ENCODE results near the gene VCPKMT.

VCPKMT gene

DNA sequence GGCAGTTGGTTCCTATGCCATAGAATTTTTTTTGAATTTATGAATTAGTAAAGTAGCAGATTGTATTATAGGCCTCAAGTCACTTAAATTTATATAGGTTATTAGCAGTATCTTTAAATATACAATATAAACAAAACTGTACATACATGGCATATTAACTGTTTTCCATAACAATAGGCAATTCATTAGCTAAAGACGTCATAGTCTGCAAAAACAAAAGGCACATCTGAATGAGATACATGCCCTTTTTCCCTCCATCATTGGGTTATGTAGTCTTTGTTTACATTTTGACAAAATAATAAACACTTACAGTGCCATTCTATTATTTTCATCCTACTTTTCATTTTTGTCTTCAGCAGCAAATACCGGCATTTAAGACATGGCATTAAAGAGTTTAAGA, 1.1 kb upstream of the VCPKMT start:
- H3K4me1 ChIP-seq (ENCODE audit: control insufficient read depth in 2 of 2, insufficient read depth in 1 of 2, low read depth in 1 of 2, low read length in 2 of 2): peaks cover 0 to 3% of the 10 kb centered on the region in 2 donors
- H3K23ac ChIP-seq (ENCODE audit: low read depth, low read length, poor library complexity): no peak overlapping the region
- H4K91ac ChIP-seq (ENCODE audit: low read depth, low read length, poor library complexity): no peak overlapping the region
- no peak overlapping the region for H3K4me3 ChIP-seq (ENCODE audit: low read length in 2 of 2)
- H3K4me2 ChIP-seq (ENCODE audit: insufficient read depth, low read length, poor library complexity, severe bottlenecking): no peak overlapping the region
- no peak overlapping the region for H2BK12ac ChIP-seq (ENCODE audit: low read length)
- no peak overlapping the region for H2AFZ ChIP-seq (ENCODE audit: low read length)
- no peaks in the 10 kb centered on the region for H3K9me3 ChIP-seq (replicated peaks in 1 of 2; ENCODE audit: control insufficient read depth in 2 of 2, insufficient read depth in 1 of 2, low read depth in 1 of 2, low read length in 2 of 2)
- no peak overlapping the region for H3K14ac ChIP-seq (ENCODE audit: low read length)
- H3K27me3 ChIP-seq (ENCODE audit: control insufficient read depth in 3 of 3, insufficient read depth in 3 of 3, low read depth in 1 of 3, low read length in 3 of 3): no peaks in the 10 kb centered on the region
- H2BK120ac ChIP-seq (ENCODE audit: low read depth, low read length): no peak overlapping the region
- no peak overlapping the region for H3K18ac ChIP-seq (ENCODE audit: low read length)
- no CpG with 5 or more reads among the region's 2 CpGs for WGBS, 2 donors (ENCODE audit: extremely low coverage in 2 of 2, insufficient read length in 2 of 2, insufficient replicate concordance in 1 of 2)
- H2BK15ac ChIP-seq (ENCODE audit: low read length): no peak overlapping the region
- no peak for DNase-seq (ENCODE audit: low spot score)
- no peak overlapping the region for H4K8ac ChIP-seq (ENCODE audit: low read depth, low read length)
- H2AK5ac ChIP-seq (ENCODE audit: low read depth, low read length): no peak overlapping the region
- H3K27ac ChIP-seq (replicated peaks; ENCODE audit: low read length): no peak overlapping the region
- H2BK5ac ChIP-seq (ENCODE audit: low read length): no peak overlapping the region
- peaks cover 10 to 56% of the 10 kb centered on the region in 2 donors for H3K36me3 ChIP-seq (replicated peaks in 1 of 2; ENCODE audit: control insufficient read depth in 2 of 2, insufficient read depth in 2 of 2, low read length in 2 of 2)
- peaks cover 2% of the 10 kb centered on the region for H3K79me1 ChIP-seq (ENCODE audit: low read depth, low read length)
- H3K9ac ChIP-seq (ENCODE audit: low read depth, low read length, poor library complexity): no peak overlapping the region
- no peak overlapping the region for H3K4ac ChIP-seq (ENCODE audit: low read length)

DNA sequence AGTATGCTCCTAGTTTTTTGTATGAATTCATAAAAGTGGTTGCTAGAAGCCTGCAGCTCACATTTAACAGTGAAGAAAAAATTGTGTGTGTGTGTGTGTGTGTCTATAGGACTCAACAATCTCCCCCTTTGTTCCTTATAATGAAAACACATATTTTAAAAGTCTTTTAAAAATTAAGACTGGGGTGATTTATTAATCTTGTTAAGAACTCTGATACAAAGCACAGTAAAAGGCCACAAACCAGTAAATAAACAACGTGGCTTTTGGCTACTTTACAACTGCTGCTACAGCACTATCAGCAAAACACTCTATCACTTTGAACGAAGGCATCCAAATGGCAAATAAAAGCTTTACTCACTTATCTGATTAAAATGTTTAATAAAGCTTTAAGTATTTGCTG, 594 bp upstream of the VCPKMT start:
- no CpG with 5 or more reads among the region's 2 CpGs for WGBS, 2 donors (ENCODE audit: extremely low coverage in 2 of 2, insufficient read length in 2 of 2, insufficient replicate concordance in 1 of 2)
- Histone ChIP-seq H3K4me1 (ENCODE audit: control insufficient read depth in 2 of 2, insufficient read depth in 1 of 2, low read depth in 1 of 2, low read length in 2 of 2) (peaks cover 0 to 3% of the 10 kb centered on the region in 2 donors), H4K8ac (ENCODE audit: low read depth, low read length) (no peak overlapping the region), H2BK15ac (ENCODE audit: low read length) (no peak overlapping the region), H2AK5ac (ENCODE audit: low read depth, low read length) (no peak overlapping the region), H3K79me1 (ENCODE audit: low read depth, low read length) (peaks cover 2% of the 10 kb centered on the region), H3K27me3 (ENCODE audit: control insufficient read depth in 3 of 3, insufficient read depth in 3 of 3, low read depth in 1 of 3, low read length in 3 of 3) (no peaks in the 10 kb centered on the region), H3K23ac (ENCODE audit: low read depth, low read length, poor library complexity) (no peak overlapping the region), H3K9me3 (replicated peaks in 1 of 2; ENCODE audit: control insufficient read depth in 2 of 2, insufficient read depth in 1 of 2, low read depth in 1 of 2, low read length in 2 of 2) (no peaks in the 10 kb centered on the region), H2BK120ac (ENCODE audit: low read depth, low read length) (no peak overlapping the region), H2BK12ac (ENCODE audit: low read length) (no peak overlapping the region), H3K18ac (ENCODE audit: low read length) (no peak overlapping the region), H2BK5ac (ENCODE audit: low read length) (no peak overlapping the region), H4K91ac (ENCODE audit: low read depth, low read length, poor library complexity) (no peak overlapping the region), H3K14ac (ENCODE audit: low read length) (no peak overlapping the region), H3K4me3 (ENCODE audit: low read length in 2 of 2) (peak overlapping the region in 1 of 2 donors; percentile 79), H2AFZ (ENCODE audit: low read length) (peak overlapping the region; percentile 80), H3K9ac (ENCODE audit: low read depth, low read length, poor library complexity) (no peak overlapping the region), H3K36me3 (replicated peaks in 1 of 2; ENCODE audit: control insufficient read depth in 2 of 2, insufficient read depth in 2 of 2, low read length in 2 of 2) (peaks cover 10 to 58% of the 10 kb centered on the region in 2 donors), H3K4me2 (ENCODE audit: insufficient read depth, low read length, poor library complexity, severe bottlenecking) (no peak overlapping the region), H3K27ac (replicated peaks; ENCODE audit: low read length) (no peak overlapping the region), H3K4ac (ENCODE audit: low read length) (no peak overlapping the region)
- no peak for DNase-seq (ENCODE audit: low spot score)

DNA sequence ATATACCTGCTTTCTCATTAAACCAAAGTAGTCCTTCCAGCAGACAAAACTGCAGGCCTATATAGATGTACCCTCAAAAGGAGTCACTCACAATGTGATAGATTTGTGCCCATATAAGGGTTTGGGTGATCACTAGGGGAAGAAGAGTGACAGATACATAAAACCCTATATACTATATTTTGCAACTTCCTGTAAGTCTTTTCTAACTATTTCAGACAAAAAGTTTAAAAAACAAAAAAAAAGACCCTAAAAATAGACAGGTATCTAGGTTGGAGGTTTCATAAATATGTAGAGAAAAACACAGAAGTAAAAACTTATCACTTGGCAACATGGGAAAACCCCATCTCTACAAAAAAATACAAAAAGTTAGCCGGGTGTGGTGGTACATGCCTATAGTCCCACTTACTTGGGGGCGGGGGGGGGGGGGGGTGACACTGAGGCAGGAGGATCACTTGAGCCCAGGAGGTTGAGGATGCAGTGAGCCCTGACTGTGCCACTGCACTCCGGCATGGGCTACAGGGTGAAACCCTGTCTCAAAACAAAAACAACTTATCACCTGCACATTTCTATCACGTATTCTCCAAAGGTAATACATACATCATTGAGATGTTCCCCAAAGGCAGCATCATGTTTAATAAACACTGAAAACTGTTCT, 2.9 kb downstream of the VCPKMT start:
- H3K36me3 ChIP-seq (replicated peaks in 1 of 2; ENCODE audit: control insufficient read depth in 2 of 2, insufficient read depth in 2 of 2, low read length in 2 of 2): peaks cover 18 to 84% of the 10 kb centered on the region in 2 donors
- H2BK120ac ChIP-seq (ENCODE audit: low read depth, low read length): no peak overlapping the region
- no peak overlapping the region for H3K4me3 ChIP-seq (ENCODE audit: low read length in 2 of 2)
- H2AFZ ChIP-seq (ENCODE audit: low read length): no peak overlapping the region
- H2AK5ac ChIP-seq (ENCODE audit: low read depth, low read length): no peak overlapping the region
- H3K27me3 ChIP-seq (ENCODE audit: control insufficient read depth in 3 of 3, insufficient read depth in 3 of 3, low read depth in 1 of 3, low read length in 3 of 3): no peaks in the 10 kb centered on the region
- no peaks in the 10 kb centered on the region for H3K9me3 ChIP-seq (replicated peaks in 1 of 2; ENCODE audit: control insufficient read depth in 2 of 2, insufficient read depth in 1 of 2, low read depth in 1 of 2, low read length in 2 of 2)
- H2BK12ac ChIP-seq (ENCODE audit: low read length): no peak overlapping the region
- H3K18ac ChIP-seq (ENCODE audit: low read length): no peak overlapping the region
- H3K23ac ChIP-seq (ENCODE audit: low read depth, low read length, poor library complexity): no peak overlapping the region
- no peak overlapping the region for H2BK5ac ChIP-seq (ENCODE audit: low read length)
- H3K4me1 ChIP-seq (ENCODE audit: control insufficient read depth in 2 of 2, insufficient read depth in 1 of 2, low read depth in 1 of 2, low read length in 2 of 2): peaks cover 0 to 3% of the 10 kb centered on the region in 2 donors
- no CpG with 5 or more reads among the region's 4 CpGs for WGBS, 2 donors (ENCODE audit: extremely low coverage in 2 of 2, insufficient read length in 2 of 2, insufficient replicate concordance in 1 of 2)
- H3K4me2 ChIP-seq (ENCODE audit: insufficient read depth, low read length, poor library complexity, severe bottlenecking): no peak overlapping the region
- H3K9ac ChIP-seq (ENCODE audit: low read depth, low read length, poor library complexity): no peak overlapping the region
- H3K4ac ChIP-seq (ENCODE audit: low read length): no peak overlapping the region
- no peak for DNase-seq (ENCODE audit: low spot score)
- H3K27ac ChIP-seq (replicated peaks; ENCODE audit: low read length): no peak overlapping the region
- H4K8ac ChIP-seq (ENCODE audit: low read depth, low read length): no peak overlapping the region
- peaks cover 3% of the 10 kb centered on the region for H3K79me1 ChIP-seq (ENCODE audit: low read depth, low read length)
- H2BK15ac ChIP-seq (ENCODE audit: low read length): no peak overlapping the region
- no peak overlapping the region for H3K14ac ChIP-seq (ENCODE audit: low read length)
- H4K91ac ChIP-seq (ENCODE audit: low read depth, low read length, poor library complexity): no peak overlapping the region

DNA sequence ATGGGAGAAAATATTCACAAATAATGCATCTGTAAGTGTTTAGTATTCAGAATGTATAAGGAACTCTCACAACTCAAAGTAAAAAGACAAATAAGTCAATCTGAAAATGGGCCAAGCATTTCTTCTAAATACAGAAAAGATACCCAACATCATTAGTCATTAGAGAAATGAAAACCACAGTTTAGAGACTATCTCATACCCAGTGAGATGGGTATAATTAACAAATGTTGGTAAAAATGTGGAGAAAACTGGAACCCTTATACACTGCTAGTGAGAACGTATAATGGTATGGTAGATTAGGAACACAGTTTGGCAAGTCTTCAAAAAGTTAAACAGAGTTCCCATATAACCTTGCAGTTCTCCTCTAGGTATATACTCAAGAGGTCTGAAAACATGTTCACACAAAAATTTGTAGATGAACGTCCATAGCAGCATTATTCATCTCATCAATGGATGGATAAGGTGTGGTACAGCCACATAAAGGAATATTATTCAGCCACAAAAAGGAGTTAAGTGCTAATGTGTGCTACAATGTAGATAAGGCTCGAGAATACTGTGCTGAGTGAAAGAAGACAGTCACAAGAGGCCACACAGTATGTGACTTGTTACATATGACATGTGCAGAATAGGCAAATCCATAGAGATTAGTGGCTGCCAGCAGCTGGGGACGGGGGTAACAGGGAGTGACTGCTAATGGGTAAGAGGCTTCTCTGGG, 5.9 kb downstream of the VCPKMT start:
- no CpG with 5 or more reads among the region's 4 CpGs for WGBS, 2 donors (ENCODE audit: extremely low coverage in 2 of 2, insufficient read length in 2 of 2, insufficient replicate concordance in 1 of 2)
- H3K9ac ChIP-seq (ENCODE audit: low read depth, low read length, poor library complexity): no peak overlapping the region
- H3K27ac ChIP-seq (replicated peaks; ENCODE audit: low read length): no peak overlapping the region
- H2BK120ac ChIP-seq (ENCODE audit: low read depth, low read length): no peak overlapping the region
- H4K8ac ChIP-seq (ENCODE audit: low read depth, low read length): no peak overlapping the region
- no peak overlapping the region for H2BK15ac ChIP-seq (ENCODE audit: low read length)
- no peak overlapping the region for H3K4me3 ChIP-seq (ENCODE audit: low read length in 2 of 2)
- no peak overlapping the region for H3K18ac ChIP-seq (ENCODE audit: low read length)
- H2AFZ ChIP-seq (ENCODE audit: low read length): no peak overlapping the region
- no peak overlapping the region for H2BK12ac ChIP-seq (ENCODE audit: low read length)
- H3K36me3 ChIP-seq (replicated peaks in 1 of 2; ENCODE audit: control insufficient read depth in 2 of 2, insufficient read depth in 2 of 2, low read length in 2 of 2): peaks cover 15 to 87% of the 10 kb centered on the region in 2 donors
- no peaks in the 10 kb centered on the region for H3K9me3 ChIP-seq (replicated peaks in 1 of 2; ENCODE audit: control insufficient read depth in 2 of 2, insufficient read depth in 1 of 2, low read depth in 1 of 2, low read length in 2 of 2)
- H3K4ac ChIP-seq (ENCODE audit: low read length): no peak overlapping the region
- no peak for DNase-seq (ENCODE audit: low spot score)
- no peaks in the 10 kb centered on the region for H3K4me1 ChIP-seq (ENCODE audit: control insufficient read depth in 2 of 2, insufficient read depth in 1 of 2, low read depth in 1 of 2, low read length in 2 of 2)
- no peak overlapping the region for H3K23ac ChIP-seq (ENCODE audit: low read depth, low read length, poor library complexity)
- no peak overlapping the region for H2BK5ac ChIP-seq (ENCODE audit: low read length)
- no peak overlapping the region for H3K14ac ChIP-seq (ENCODE audit: low read length)
- peaks cover 1% of the 10 kb centered on the region for H3K79me1 ChIP-seq (ENCODE audit: low read depth, low read length)
- H3K27me3 ChIP-seq (ENCODE audit: control insufficient read depth in 3 of 3, insufficient read depth in 3 of 3, low read depth in 1 of 3, low read length in 3 of 3): no peaks in the 10 kb centered on the region
- H2AK5ac ChIP-seq (ENCODE audit: low read depth, low read length): no peak overlapping the region
- no peak overlapping the region for H3K4me2 ChIP-seq (ENCODE audit: insufficient read depth, low read length, poor library complexity, severe bottlenecking)
- H4K91ac ChIP-seq (ENCODE audit: low read depth, low read length, poor library complexity): no peak overlapping the region
